Measurements from ENCODE around the gene POR. TPM values are rescaled to one million over a fixed set of nuclear protein-coding genes. Genes with fewer than 3 reads are reported as not detected.
"Not testable (repeated sequence)": the region's sequence is repeated elsewhere in the genome, so short reads cannot be mapped to it uniquely, and the experiment has no call there.

The POR gene
- total RNA-seq, 1 experiment from 2014 or later, result 144 TPM

- in situ Hi-C loops (cut with HindIII; ENCODE audit: low pct_unique_long_range_greater_than_20kb, low sequenced_read_pairs), result no loop called here
- peak; percentile 89 for DNase-seq (ENCODE audit: low read depth)
These were observed 79.6 kb downstream of the POR start, which contains the start of gene TMEM120A for GRCh38 chr7:75994388-75995051. Gene TMEM120A (minus strand): TSS chr7:75994595. CDS start chr7:75994570, 25 bp downstream.

- in situ Hi-C loops (cut with HindIII; ENCODE audit: low pct_unique_long_range_greater_than_20kb, low sequenced_read_pairs), result no loop called here
- DNase-seq (ENCODE audit: low read depth), result no peak
These were observed 80.1 kb downstream of the POR start for GRCh38 chr7:75995052-75995471.

GRCh38 chr7:75995996-75996395 lies 81.0 kb downstream of the POR start:
- no peak for DNase-seq (ENCODE audit: low read depth)
- in situ Hi-C loops (cut with HindIII; ENCODE audit: low pct_unique_long_range_greater_than_20kb, low sequenced_read_pairs), result no loop called here

- in situ Hi-C loops (cut with HindIII; ENCODE audit: low pct_unique_long_range_greater_than_20kb, low sequenced_read_pairs), result no loop called here
- DNase-seq (ENCODE audit: low read depth), result no peak
These were observed 81.5 kb downstream of the POR start for GRCh38 chr7:75996476-75996875.

- in situ Hi-C loops (cut with HindIII; ENCODE audit: low pct_unique_long_range_greater_than_20kb, low sequenced_read_pairs), result no loop called here
- no peak for DNase-seq (ENCODE audit: low read depth)
These were observed 83.1 kb downstream of the POR start for GRCh38 chr7:75998038-75998437.

GRCh38 chr7:76000566-76000965 lies 85.6 kb downstream of the POR start:
- no peak for DNase-seq (ENCODE audit: low read depth)
- in situ Hi-C loops (cut with HindIII; ENCODE audit: low pct_unique_long_range_greater_than_20kb, low sequenced_read_pairs), result no loop called here

GRCh38 chr7:76002139-76002538 lies 87.2 kb downstream of the POR start:
- in situ Hi-C loops (cut with HindIII; ENCODE audit: low pct_unique_long_range_greater_than_20kb, low sequenced_read_pairs), result no loop called here
- no peak for DNase-seq (ENCODE audit: low read depth)

GRCh38 chr7:76002822-76003221 lies 87.9 kb downstream of the POR start:
- in situ Hi-C loops (cut with HindIII; ENCODE audit: low pct_unique_long_range_greater_than_20kb, low sequenced_read_pairs), result no loop called here

GRCh38 chr7:76003351-76003750 lies 88.4 kb downstream of the POR start:
- DNase-seq (ENCODE audit: low read depth), result no peak
- in situ Hi-C loops (cut with HindIII; ENCODE audit: low pct_unique_long_range_greater_than_20kb, low sequenced_read_pairs), result no loop called here

More at GRCh38 chr7:76002822-76003221, 87.9 kb downstream of the POR start:
- DNase-seq (ENCODE audit: low read depth), result no peak

- DNase-seq (ENCODE audit: low read depth); in situ Hi-C loops (cut with HindIII; ENCODE audit: low pct_unique_long_range_greater_than_20kb, low sequenced_read_pairs): not testable (repeated sequence)
These were observed 90.0 kb downstream of the POR start for GRCh38 chr7:76005004-76005403.

- DNase-seq (ENCODE audit: low read depth), result no peak
- in situ Hi-C loops (cut with HindIII; ENCODE audit: low pct_unique_long_range_greater_than_20kb, low sequenced_read_pairs), result no loop called here
These were observed 93.3 kb downstream of the POR start for GRCh38 chr7:76008156-76008687.

GRCh38 chr7:76009672-76010600 lies 95.0 kb downstream of the POR start:
- in situ Hi-C loops (cut with HindIII; ENCODE audit: low pct_unique_long_range_greater_than_20kb, low sequenced_read_pairs), result no loop called here
- DNase-seq (ENCODE audit: low read depth), result no peak

GRCh38 chr7:76011442-76011861 lies 96.5 kb downstream of the POR start:
- in situ Hi-C loops (cut with HindIII; ENCODE audit: low pct_unique_long_range_greater_than_20kb, low sequenced_read_pairs), result no loop called here
- no peak for DNase-seq (ENCODE audit: low read depth)

GRCh38 chr7:76016191-76016947 lies 101.4 kb downstream of the POR start:
- in situ Hi-C loops (cut with HindIII; ENCODE audit: low pct_unique_long_range_greater_than_20kb, low sequenced_read_pairs), result no loop called here
- DNase-seq (ENCODE audit: low read depth), result no peak

- in situ Hi-C loops (cut with HindIII; ENCODE audit: low pct_unique_long_range_greater_than_20kb, low sequenced_read_pairs), result not testable (repeated sequence)
These were observed 103.6 kb downstream of the POR start for GRCh38 chr7:76018520-76018919.

GRCh38 chr7:76020031-76020714 lies 105.2 kb downstream of the POR start:
- DNase-seq (ENCODE audit: low read depth), result peak; percentile 30
- in situ Hi-C loops (cut with HindIII; ENCODE audit: low pct_unique_long_range_greater_than_20kb, low sequenced_read_pairs), result no loop called here

More at GRCh38 chr7:76018520-76018919, 103.6 kb downstream of the POR start:
- DNase-seq (ENCODE audit: low read depth), result not testable (repeated sequence)

GRCh38 chr7:76022026-76022780 lies 107.2 kb downstream of the POR start:
- in situ Hi-C loops (cut with HindIII; ENCODE audit: low pct_unique_long_range_greater_than_20kb, low sequenced_read_pairs), result no loop called here
- DNase-seq (ENCODE audit: low read depth), result no peak

Measured in Caki2 (cell line).